ENCODE measurements around the gene FBXL22.

The FBXL22 gene

GRCh38 chr15:63597038-63597790 is at the start of gene FBXL22:
Gene FBXL22, plus strand, starts transcription at chr15:63597387. Its CDS starts 6 bp downstream, at chr15:63597393.
- no peak within 1 kb of the TSS for H3K4me3 ChIP-seq (ENCODE audit: low read depth, low read length)
- no peak for DNase-seq (ENCODE audit: low read depth)
- TF ChIP-seq CTCF (IDR thresholded peaks at IDR 0.05; ENCODE audit: low read depth, low read length, missing control alignments) = no peak

- no peak overlapping the region for H3K4me3 ChIP-seq (ENCODE audit: low read depth, low read length)
- no peak for DNase-seq (ENCODE audit: low read depth)
- TF ChIP-seq CTCF (IDR thresholded peaks at IDR 0.05; ENCODE audit: low read depth, low read length, missing control alignments) = no peak
These were observed 45.8 kb upstream of the FBXL22 start for GRCh38 chr15:63551400-63551799.

GRCh38 chr15:63553388-63553791 is 43.8 kb upstream of the FBXL22 start:
- no peak overlapping the region for H3K4me3 ChIP-seq (ENCODE audit: low read depth, low read length)
- TF ChIP-seq CTCF (IDR thresholded peaks at IDR 0.05; ENCODE audit: low read depth, low read length, missing control alignments) = no peak
- no peak for DNase-seq (ENCODE audit: low read depth)

- H3K4me3 ChIP-seq (ENCODE audit: low read depth, low read length) = no peak overlapping the region
- DNase-seq (ENCODE audit: low read depth) = no peak
- no peak for TF ChIP-seq CTCF (IDR thresholded peaks at IDR 0.05; ENCODE audit: low read depth, low read length, missing control alignments)
These were observed 42.8 kb upstream of the FBXL22 start for GRCh38 chr15:63554337-63554927.

GRCh38 chr15:63555507-63555906 is 41.7 kb upstream of the FBXL22 start:
- no peak overlapping the region for H3K4me3 ChIP-seq (ENCODE audit: low read depth, low read length)
- TF ChIP-seq CTCF (IDR thresholded peaks at IDR 0.05; ENCODE audit: low read depth, low read length, missing control alignments) = no peak
- DNase-seq (ENCODE audit: low read depth) = no peak

GRCh38 chr15:63556246-63556645 is 40.9 kb upstream of the FBXL22 start:
- DNase-seq (ENCODE audit: low read depth) = no peak
- no peak for TF ChIP-seq CTCF (IDR thresholded peaks at IDR 0.05; ENCODE audit: low read depth, low read length, missing control alignments)
- H3K4me3 ChIP-seq (ENCODE audit: low read depth, low read length) = no peak overlapping the region

GRCh38 chr15:63556736-63557135 is 40.5 kb upstream of the FBXL22 start:
- DNase-seq (ENCODE audit: low read depth) = no peak
- H3K4me3 ChIP-seq (ENCODE audit: low read depth, low read length) = no peak overlapping the region
- TF ChIP-seq CTCF (IDR thresholded peaks at IDR 0.05; ENCODE audit: low read depth, low read length, missing control alignments) = no peak
